IPS DF 6.9 (cell line): Measurements from ENCODE around the gene PIK3C2A.
"Not testable (repeated sequence)": the region's sequence is repeated elsewhere in the genome, so short reads cannot be mapped to it uniquely, and the experiment has no call there.

Experiments
- DNase-seq: peaks from one replicate; pipeline ENCODE4 v3.0.0-alpha.2; 2013; ENCODE audit warnings: low read depth, low spot score
- H3K27ac ChIP-seq: one replicate; pipeline ENCODE4 v1.5.1; 2013; ENCODE audit warnings: low read length, control low read depth
- H3K27me3 ChIP-seq: 2 replicates; pipeline ENCODE4 v1.6.1; 2013; ENCODE audit warnings: mild to moderate bottlenecking, low read length; ENCODE audit not compliant: control insufficient read depth, insufficient read depth
- H3K36me3 ChIP-seq: 2 replicates; pipeline ENCODE4 v1.6.1; 2013; ENCODE audit warnings: low read length; ENCODE audit not compliant: control insufficient read depth, insufficient read depth
- H3K4me1 ChIP-seq: 2 replicates; pipeline ENCODE4 v1.6.1; 2013; ENCODE audit warnings: low read length; ENCODE audit not compliant: control insufficient read depth, insufficient read depth
- H3K4me3 ChIP-seq: 2 replicates; pipeline ENCODE4 v1.5.1; 2013; ENCODE audit warnings: mild to moderate bottlenecking, low read length
- H3K9me3 ChIP-seq: 2 replicates; pipeline ENCODE4 v1.6.1; 2013; ENCODE audit warnings: low read length, inconsistent platforms; ENCODE audit not compliant: control insufficient read depth, insufficient read depth
- WGBS: extraction: QIAGEN DNeasy Blood & Tissue Kit; methylation state at CpG from one replicate; pipeline ENCODE4 v1.1.7; 2013; ENCODE audit warnings: mixed read lengths, missing lambda C conversion rate; ENCODE audit not compliant: insufficient read length, insufficient coverage; 5-methylcytosine and 5-hydroxymethylcytosine counted together

Gene PIK3C2A

DNA sequence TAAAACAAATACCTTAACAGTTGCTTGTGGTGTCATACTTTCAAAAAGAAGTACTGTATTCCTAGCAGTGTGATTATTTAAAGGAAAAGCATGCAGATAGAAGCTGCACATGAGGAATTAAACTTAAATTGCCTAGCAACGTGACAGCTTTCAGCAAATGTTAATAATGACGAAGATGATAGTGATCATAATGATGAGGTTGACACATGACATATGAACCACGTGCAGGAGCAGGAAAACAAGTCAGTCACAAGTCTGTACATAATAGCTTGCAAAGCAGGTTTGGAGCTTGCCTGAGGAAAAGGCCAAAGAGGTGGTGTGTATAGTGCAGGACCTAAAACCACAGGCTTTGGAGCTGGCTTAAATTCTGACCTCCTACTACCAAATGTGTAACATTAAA lies 30.6 kb upstream of the PIK3C2A start:
- no peaks in the 10 kb centered on the region for H3K4me1 ChIP-seq
- H3K9me3 ChIP-seq: no peaks in the 10 kb centered on the region
- H3K36me3 ChIP-seq: no peaks in the 10 kb centered on the region
- no peak overlapping the region for H3K27ac ChIP-seq
- no peak overlapping the region for H3K4me3 ChIP-seq
- no CpG with 5 or more reads among the region's 3 CpGs for WGBS
- no peaks in the 10 kb centered on the region for H3K27me3 ChIP-seq
- no peak for DNase-seq

DNA sequence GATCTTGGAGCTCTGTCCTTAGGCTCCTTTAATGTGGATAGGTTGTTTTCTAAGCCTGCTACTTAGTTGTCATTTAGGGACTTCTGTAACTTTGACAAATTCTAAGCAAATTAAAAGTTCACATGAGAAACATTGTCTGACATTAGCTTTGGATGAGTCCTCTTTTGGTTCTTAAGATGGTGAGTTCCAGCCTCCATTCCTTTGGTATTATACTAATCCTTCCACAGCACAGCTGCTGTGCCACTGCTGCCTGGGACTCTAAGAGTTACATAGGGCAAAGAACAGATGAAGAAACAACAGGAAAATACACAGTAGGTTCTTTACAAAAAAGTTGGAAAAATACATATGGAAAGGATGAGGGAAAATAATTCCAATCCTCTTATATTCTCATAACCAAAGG lies 25.3 kb upstream of the PIK3C2A start:
- Histone ChIP-seq H3K4me1 (no peaks in the 10 kb centered on the region), H3K4me3 (no peak overlapping the region), H3K9me3 (no peaks in the 10 kb centered on the region), H3K36me3 (no peaks in the 10 kb centered on the region), H3K27ac (no peak overlapping the region), H3K27me3 (no peaks in the 10 kb centered on the region)
- no peak for DNase-seq

DNA sequence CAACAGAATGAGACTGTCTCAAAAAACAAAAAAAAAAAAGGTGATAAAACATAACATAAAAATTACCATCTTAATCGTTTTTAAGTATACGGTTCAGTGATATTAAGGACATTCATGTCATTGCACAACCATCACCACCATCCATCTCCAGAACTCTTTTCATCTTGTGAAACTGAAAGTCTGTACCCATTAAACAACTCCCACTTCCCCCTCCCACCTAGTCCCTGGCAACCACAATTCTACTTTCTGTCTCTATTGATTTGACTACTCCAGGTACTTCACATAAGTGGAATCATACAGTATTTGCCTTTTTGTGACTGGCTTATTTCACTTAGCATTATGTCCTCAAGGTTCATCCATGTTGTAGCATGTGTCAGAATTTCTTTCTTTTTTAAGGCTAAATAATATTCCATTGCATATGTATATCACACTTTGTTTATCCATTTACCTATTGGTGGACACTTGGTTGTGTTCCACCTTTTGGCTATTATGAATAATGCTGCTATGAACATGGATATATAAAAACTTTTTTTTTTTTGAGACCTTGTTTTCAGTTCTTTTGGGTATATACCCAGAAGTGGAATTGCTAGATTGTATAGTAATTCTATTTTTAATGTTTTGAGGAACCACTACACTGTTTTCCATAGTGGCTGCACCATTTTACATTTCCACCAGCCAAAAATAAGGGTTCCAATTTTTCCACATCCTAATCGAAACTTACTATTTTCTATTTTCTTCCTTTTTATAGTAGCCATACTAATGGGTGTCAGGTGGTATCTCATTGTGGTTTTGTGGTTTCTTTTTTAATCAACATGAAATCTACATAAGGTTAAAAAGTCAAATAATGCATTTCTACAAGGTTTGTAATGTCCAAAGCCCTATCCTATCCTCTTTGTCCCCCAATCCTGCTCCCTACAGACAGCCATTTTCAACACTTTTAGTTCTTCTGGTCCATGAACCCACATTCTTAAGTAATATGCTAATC lies 23.4 kb upstream of the PIK3C2A start:
- no peak overlapping the region for H3K27ac ChIP-seq
- no peaks in the 10 kb centered on the region for H3K36me3 ChIP-seq
- 100% methylated on average over 1 of the region's 3 CpGs for WGBS
- no peak for DNase-seq
- no peaks in the 10 kb centered on the region for H3K9me3 ChIP-seq
- no peaks in the 10 kb centered on the region for H3K27me3 ChIP-seq
- H3K4me3 ChIP-seq: no peak overlapping the region
- H3K4me1 ChIP-seq: no peaks in the 10 kb centered on the region

DNA sequence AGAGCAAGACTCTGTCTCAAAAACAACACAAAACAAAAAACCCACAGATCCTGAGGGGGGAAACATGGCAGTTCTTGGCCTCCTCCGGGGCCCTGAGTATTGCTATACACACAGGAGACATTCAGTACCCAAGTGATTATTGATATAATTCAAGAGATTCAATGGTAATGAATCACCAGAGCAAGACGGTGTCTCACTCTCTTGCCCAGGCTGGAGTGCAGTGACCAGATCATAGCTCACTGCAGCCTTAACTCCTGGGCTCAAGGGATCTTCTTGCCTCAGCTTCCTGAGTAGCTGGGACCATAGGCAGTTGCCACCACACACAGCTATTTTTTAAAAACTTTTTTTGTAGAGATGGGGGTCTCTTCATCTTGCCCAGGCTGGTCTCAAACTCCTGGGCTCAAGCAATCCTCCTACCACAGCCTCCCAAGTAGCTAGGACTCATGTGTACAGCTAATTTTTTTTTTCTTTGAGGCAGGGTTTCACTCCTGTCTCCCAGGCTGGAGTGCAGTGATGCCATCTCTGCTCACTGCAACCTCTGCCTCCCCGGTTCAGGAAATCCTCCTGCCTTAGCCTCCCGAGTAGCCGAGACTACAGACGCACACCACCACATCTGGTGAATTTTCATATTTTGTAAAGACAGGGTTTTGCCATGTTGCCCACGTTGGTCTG lies 21.8 kb upstream of the PIK3C2A start:
- no peak overlapping the region for H3K4me3 ChIP-seq
- H3K9me3 ChIP-seq: no peaks in the 10 kb centered on the region
- no peaks in the 10 kb centered on the region for H3K27me3 ChIP-seq
- no peaks in the 10 kb centered on the region for H3K4me1 ChIP-seq
- H3K36me3 ChIP-seq: no peaks in the 10 kb centered on the region
- DNase-seq: no peak
- H3K27ac ChIP-seq: no peak overlapping the region
- WGBS: no CpG with 5 or more reads among the region's 7 CpGs

DNA sequence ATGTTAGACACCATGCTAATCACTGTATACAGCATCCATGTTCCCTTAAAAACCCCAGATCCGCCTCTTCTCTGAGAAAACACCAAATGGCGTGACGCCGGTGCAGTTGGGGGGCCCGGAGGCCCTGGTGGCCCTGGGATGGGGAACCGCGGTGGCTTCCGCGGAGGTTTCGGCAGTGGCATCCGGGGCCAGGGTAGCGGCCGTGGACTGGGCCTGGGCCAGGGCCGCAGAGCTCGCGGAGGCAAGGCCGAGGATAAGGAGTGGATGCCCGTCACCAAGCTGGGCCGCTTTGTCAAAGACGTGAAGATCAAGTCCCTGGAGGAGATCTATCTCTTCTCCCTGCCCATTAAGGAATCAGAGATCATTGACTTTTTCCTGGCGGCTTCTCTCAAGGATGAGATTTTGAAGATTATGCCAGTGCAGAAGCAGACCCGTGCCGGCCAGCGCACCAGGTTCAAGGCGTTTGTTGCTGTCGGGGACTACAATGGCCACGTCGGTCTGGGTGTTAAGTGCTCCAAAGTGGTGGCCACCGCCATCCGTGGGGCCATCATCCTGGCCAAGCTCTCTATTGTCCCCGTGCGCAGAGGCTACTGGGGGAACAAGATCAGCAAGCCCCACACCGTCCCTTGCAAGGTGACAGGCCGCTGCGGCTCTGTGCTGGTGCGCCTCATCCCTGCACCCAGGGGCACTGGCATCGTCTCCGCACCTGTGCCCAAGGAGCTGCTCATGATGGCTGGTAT lies 20.6 kb upstream of the PIK3C2A start:
- H3K4me1 ChIP-seq, H3K9me3 ChIP-seq, DNase-seq, H3K27ac ChIP-seq, H3K36me3 ChIP-seq, H3K4me3 ChIP-seq, H3K27me3 ChIP-seq: not testable (repeated sequence)
- no CpG with 5 or more reads among the region's 38 CpGs for WGBS

GRCh38 chr11:17224727-17225126 lies 16.9 kb upstream of the PIK3C2A start:
- Histone ChIP-seq H3K4me1 (no peaks in the 10 kb centered on the region), H3K9me3 (no peaks in the 10 kb centered on the region), H3K36me3 (no peaks in the 10 kb centered on the region), H3K27me3 (no peaks in the 10 kb centered on the region; the same call in 1 of the 2 replicates), H3K4me3 (no peak overlapping the region), H3K27ac (no peak overlapping the region)
- no CpG with 5 or more reads among the region's 2 CpGs for WGBS
- DNase-seq: no peak

GRCh38 chr11:17221968-17222367 lies 14.2 kb upstream of the PIK3C2A start:
- WGBS: no CpG with 5 or more reads among the region's 1 CpG
- no peaks in the 10 kb centered on the region for H3K4me1 ChIP-seq
- no peaks in the 10 kb centered on the region for H3K36me3 ChIP-seq
- H3K27me3 ChIP-seq: no peaks in the 10 kb centered on the region; the same call in 1 of the 2 replicates
- H3K4me3 ChIP-seq: no peak overlapping the region
- no peaks in the 10 kb centered on the region for H3K9me3 ChIP-seq
- H3K27ac ChIP-seq: no peak overlapping the region
- DNase-seq: no peak

GRCh38 chr11:17219016-17219415 lies 11.2 kb upstream of the PIK3C2A start:
- WGBS: no CpG with 5 or more reads among the region's 2 CpGs
- H3K4me1 ChIP-seq: no peaks in the 10 kb centered on the region
- H3K27me3 ChIP-seq: no peaks in the 10 kb centered on the region; the same call in 1 of the 2 replicates
- DNase-seq: no peak
- no peaks in the 10 kb centered on the region; the same call in 1 of the 2 replicates for H3K9me3 ChIP-seq
- H3K36me3 ChIP-seq: no peaks in the 10 kb centered on the region
- H3K4me3 ChIP-seq: no peak overlapping the region
- no peak overlapping the region for H3K27ac ChIP-seq

DNA sequence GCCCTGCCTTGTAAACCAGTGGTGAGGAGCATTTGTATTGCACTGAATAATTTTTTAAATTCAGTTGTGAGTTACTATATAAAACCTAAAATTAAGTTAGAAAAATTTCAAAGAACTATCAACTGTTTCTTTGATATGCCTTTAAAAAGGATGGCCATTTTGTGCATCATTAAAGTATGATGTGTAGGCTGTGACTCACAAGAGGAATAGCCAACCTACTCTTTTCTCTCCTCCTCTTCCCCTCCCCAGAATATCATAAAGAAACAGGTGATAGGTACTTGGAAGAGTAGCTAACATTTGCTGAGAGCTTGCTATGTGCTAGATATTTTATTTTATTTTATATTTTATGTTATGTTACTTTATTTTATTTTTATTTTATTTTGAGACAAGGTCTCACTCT lies 10.6 kb upstream of the PIK3C2A start:
- no peak overlapping the region for H3K4me3 ChIP-seq
- no peaks in the 10 kb centered on the region for H3K4me1 ChIP-seq
- H3K36me3 ChIP-seq: no peaks in the 10 kb centered on the region
- no peak overlapping the region for H3K27ac ChIP-seq
- H3K27me3 ChIP-seq: no peaks in the 10 kb centered on the region; the same call in 1 of the 2 replicates
- no peak for DNase-seq
- no peaks in the 10 kb centered on the region; the same call in 1 of the 2 replicates for H3K9me3 ChIP-seq

DNA sequence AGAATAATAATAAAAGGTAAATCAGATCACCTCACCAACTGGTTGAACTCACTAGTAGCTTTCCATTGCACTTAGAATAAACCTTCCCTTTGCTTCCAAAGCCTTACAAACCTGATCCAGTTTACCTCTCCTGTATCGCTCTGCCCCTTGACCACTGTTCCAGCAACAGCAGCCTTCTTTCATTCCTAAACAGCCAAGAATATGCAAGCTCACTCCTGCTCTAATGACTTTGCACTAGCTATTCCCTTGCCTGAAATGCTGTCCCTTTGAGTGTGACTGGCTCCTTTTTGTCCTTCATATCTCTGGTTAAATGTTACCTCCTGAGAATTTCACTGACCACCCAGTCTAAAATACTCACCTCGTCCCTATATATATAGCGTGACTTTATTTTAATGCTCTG lies 9.6 kb upstream of the PIK3C2A start:
- H3K4me1 ChIP-seq: no peaks in the 10 kb centered on the region
- no peak overlapping the region for H3K27ac ChIP-seq
- DNase-seq: no peak
- no peaks in the 10 kb centered on the region; the same call in 1 of the 2 replicates for H3K9me3 ChIP-seq
- H3K4me3 ChIP-seq: no peak overlapping the region
- H3K36me3 ChIP-seq: no peaks in the 10 kb centered on the region
- WGBS: no CpG with 5 or more reads among the region's 3 CpGs
- no peaks in the 10 kb centered on the region; the same call in 1 of the 2 replicates for H3K27me3 ChIP-seq
